Tibial artery (tissue), 4 donors: ENCODE measurements around the gene ABCB8.
A peak's percentile ranks its signal among the peaks of the same experiment; 100 is the strongest.
"Not testable (repeated sequence)": the region's sequence is repeated elsewhere in the genome, so short reads cannot be mapped to it uniquely, and the experiment has no call there.

Experiments used
- DNase-seq, 2 donors: peaks; one replicate each; pipeline ENCODE4 v3.0.0-alpha.2; 2019
- H3K27ac ChIP-seq, 2 donors: fragments of 200-600 bp; sonication (generic) in 1 of 2; 1 replicate in 1 of 2; 2 replicates in 1 of 2; pipeline ENCODE4 v1.5.1; 2018 to 2019; ENCODE audit warnings: mild to moderate bottlenecking in 1 of 2
- H3K27me3 ChIP-seq, 2 donors: fragments of 200-600 bp; sonication (generic) in 1 of 2; one replicate each; pipeline versions ENCODE4 v1.5.1 to v1.6.0; 2016 to 2019
- H3K36me3 ChIP-seq, 3 donors: fragments of 200-600 bp; sonication (generic) in 2 of 3; one replicate each; pipeline ENCODE4 v1.5.1; 2016 to 2019; ENCODE audit warnings: mild to moderate bottlenecking in 2 of 3
- H3K4me1 ChIP-seq, 4 donors: fragments of 200-600 bp; sonication (generic) in 2 of 4; 1 replicate in 3 of 4; 2 replicates in 1 of 4; pipeline ENCODE4 v1.5.1; 2016 to 2019
- H3K4me3 ChIP-seq, 2 donors: fragments of 200-600 bp; sonication (generic) in 1 of 2; 1 replicate in 1 of 2; 2 replicates in 1 of 2; pipeline ENCODE4 v1.5.1; 2018 to 2019; ENCODE audit warnings: mild to moderate bottlenecking in 2 of 2
- H3K9me3 ChIP-seq, 3 donors: fragments of 200-600 bp; sonication (generic) in 1 of 3; one replicate each; pipeline ENCODE4 v1.5.1; 2016 to 2019
- intact Hi-C: fragments of 100-400 bp; cut with DNase I; formaldehyde crosslinking; loops from one replicate; pipeline ENCODE4 v1.15.0; 2023; ENCODE audit warnings: low total_unique reads
- TF ChIP-seq, protein P1 (sequence below), 2 experiments: fragments of 200-600 bp in 1 of 2; fragments of 450-650 bp in 1 of 2; IDR thresholded peaks; one replicate each; pipeline ENCODE4 v1.5.1; 2017 to 2019; ENCODE audit warnings: antibody characterized with exemption in 2 of 2, mild to moderate bottlenecking in 1 of 2, moderate library complexity in 1 of 2

The ABCB8 gene

GRCh38 chr7:151025924-151026671 is 2.2 kb upstream of the ABCB8 start:
- peaks cover 0 to 18% of the 10 kb centered on the region in 2 donors for H3K27me3 ChIP-seq
- H3K27ac ChIP-seq = no peak overlapping the region
- intact Hi-C loops = no loop called here

DNA sequence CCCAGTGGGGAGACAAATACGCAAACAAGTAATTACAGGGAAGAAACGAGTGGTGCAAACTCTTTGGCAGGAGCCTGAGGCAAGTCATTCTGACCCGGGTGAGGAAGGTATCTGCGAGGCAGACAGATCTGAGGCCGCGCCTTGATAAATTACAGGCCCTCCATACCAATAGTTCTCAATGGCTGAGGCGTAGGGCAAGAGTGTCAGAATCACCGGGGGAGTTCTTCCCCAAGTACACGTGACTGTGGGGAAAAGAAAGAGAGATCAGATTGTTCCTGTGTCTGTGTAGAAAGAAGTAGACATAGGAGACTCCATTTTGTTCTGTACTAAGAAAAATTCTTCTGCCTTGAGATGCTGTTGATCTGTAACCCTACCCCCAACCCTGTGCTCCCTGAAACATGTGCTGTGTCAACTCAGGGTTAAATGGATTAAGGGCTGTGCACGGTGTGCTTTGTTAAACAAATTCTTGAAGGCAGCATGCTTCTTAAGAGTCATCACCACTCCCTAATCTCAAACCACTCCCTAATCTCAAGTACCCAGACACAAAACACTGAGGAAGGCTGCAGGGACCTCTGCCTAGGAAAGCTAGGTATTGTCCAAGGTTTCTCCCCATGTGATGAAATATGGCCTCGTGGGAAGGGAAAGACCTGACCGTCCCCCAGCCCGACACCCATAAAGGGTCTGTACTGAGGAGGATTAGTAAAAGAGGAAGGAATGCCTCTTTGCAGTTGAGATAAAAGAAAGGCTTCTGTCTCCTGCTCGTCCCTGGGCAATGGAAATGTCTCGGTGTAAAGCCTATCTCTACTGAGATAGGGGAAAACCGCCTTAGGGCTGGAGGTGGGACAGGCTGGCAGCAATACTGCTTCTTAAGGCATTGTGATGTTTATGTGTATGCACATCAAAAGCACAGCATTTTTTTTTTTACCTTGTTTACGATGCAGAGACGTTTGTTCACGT is 1.2 kb upstream of the ABCB8 start:
- H3K36me3 ChIP-seq, H3K9me3 ChIP-seq, intact Hi-C loops, DNase-seq: not testable (repeated sequence)
- peak overlapping the region in 1 of 2 donors; percentile 67 for H3K4me3 ChIP-seq
- H3K4me1 ChIP-seq = peaks cover 0 to 12% (median 4%) of the 10 kb centered on the region in 4 donors
- H3K27ac ChIP-seq = peak overlapping the region; percentile 55 to 75
- peaks cover 0 to 14% of the 10 kb centered on the region in 2 donors for H3K27me3 ChIP-seq

More at GRCh38 chr7:151025924-151026671, 2.2 kb upstream of the ABCB8 start:
- DNase-seq = no peak
- H3K9me3 ChIP-seq = no peaks in the 10 kb centered on the region
- H3K4me1 ChIP-seq = peaks cover 0 to 12% (median 4%) of the 10 kb centered on the region in 4 donors
- no peak overlapping the region for H3K4me3 ChIP-seq
- TF ChIP-seq, protein P1, sequence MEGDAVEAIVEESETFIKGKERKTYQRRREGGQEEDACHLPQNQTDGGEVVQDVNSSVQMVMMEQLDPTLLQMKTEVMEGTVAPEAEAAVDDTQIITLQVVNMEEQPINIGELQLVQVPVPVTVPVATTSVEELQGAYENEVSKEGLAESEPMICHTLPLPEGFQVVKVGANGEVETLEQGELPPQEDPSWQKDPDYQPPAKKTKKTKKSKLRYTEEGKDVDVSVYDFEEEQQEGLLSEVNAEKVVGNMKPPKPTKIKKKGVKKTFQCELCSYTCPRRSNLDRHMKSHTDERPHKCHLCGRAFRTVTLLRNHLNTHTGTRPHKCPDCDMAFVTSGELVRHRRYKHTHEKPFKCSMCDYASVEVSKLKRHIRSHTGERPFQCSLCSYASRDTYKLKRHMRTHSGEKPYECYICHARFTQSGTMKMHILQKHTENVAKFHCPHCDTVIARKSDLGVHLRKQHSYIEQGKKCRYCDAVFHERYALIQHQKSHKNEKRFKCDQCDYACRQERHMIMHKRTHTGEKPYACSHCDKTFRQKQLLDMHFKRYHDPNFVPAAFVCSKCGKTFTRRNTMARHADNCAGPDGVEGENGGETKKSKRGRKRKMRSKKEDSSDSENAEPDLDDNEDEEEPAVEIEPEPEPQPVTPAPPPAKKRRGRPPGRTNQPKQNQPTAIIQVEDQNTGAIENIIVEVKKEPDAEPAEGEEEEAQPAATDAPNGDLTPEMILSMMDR (IDR thresholded peaks at IDR 0.05) = no peak
- H3K36me3 ChIP-seq = no peaks in the 10 kb centered on the region

DNA sequence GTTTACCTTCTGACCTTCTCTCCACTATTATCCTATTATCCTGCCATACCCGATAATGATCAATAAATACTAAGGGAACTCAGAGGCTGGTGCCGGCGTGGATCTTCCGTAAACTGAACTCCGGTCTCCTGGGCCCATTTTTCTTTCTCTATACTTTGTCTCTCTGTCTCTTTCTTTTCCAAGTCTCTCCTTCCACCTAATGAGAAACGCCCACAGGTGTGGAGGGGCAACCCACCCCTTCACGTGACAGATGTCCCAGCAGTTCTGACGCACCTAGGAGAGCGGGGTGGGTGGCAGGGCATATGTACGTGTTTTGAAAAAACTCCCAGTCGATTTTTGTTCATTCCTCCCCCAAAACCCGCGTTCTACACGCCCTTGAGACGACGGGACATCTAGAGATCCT is 521 bp upstream of the ABCB8 start:
- Histone ChIP-seq H3K27ac (peak overlapping the region; percentile 55 to 75), H3K4me3 (peak overlapping the region; percentile 67 to 70), H3K4me1 (peaks cover 0 to 12% (median 4%) of the 10 kb centered on the region in 4 donors), H3K27me3 (peaks cover 0 to 14% of the 10 kb centered on the region in 2 donors)
- H3K9me3 ChIP-seq, DNase-seq, H3K36me3 ChIP-seq: not testable (repeated sequence)
- intact Hi-C loops = loop anchor here (2.0 kb wide), 1 partner anchor 31 kb away; the partner anchor contains the start of gene SLC4A2

GRCh38 chr7:151028948-151029501 is 775 bp downstream of the ABCB8 start:
- Histone ChIP-seq H3K4me1 (peaks cover 0 to 12% (median 4%) of the 10 kb centered on the region in 4 donors), H3K36me3 (peaks cover 0 to 22% (median 4%) of the 10 kb centered on the region in 3 donors), H3K9me3 (no peaks in the 10 kb centered on the region), H3K27me3 (peaks cover 0 to 4% of the 10 kb centered on the region in 2 donors), H3K27ac (peak overlapping the region; percentile 55 to 75), H3K4me3 (peak overlapping the region; percentile 67 to 70)
- intact Hi-C loops = loop anchor here (2.0 kb wide), 1 partner anchor 30 kb away; the partner anchor contains the start of gene SLC4A2
- TF ChIP-seq, protein P1 (IDR thresholded peaks at IDR 0.05) = no peak
- DNase-seq = no peak

GRCh38 chr7:151031011-151031410 is 2.8 kb downstream of the ABCB8 start:
- Histone ChIP-seq H3K27ac (no peak overlapping the region), H3K4me1 (peaks cover 0 to 12% (median 4%) of the 10 kb centered on the region in 4 donors), H3K36me3 (peaks cover 12 to 42% (median 24%) of the 10 kb centered on the region in 3 donors), H3K9me3 (no peaks in the 10 kb centered on the region), H3K4me3 (no peak overlapping the region), H3K27me3 (no peaks in the 10 kb centered on the region)
- TF ChIP-seq, protein P1 (IDR thresholded peaks at IDR 0.05) = no peak
- intact Hi-C loops = no loop called here
- DNase-seq = no peak
